IPS DF 6.9 (cell line): ENCODE data around the gene COLGALT1.
"Not testable (repeated sequence)": the region's sequence is repeated elsewhere in the genome, so short reads cannot be mapped to it uniquely, and the experiment has no call there.

ENCODE experiments used
- DNase-seq: peaks from one replicate; pipeline ENCODE4 v3.0.0-alpha.2; 2013; ENCODE audit warnings: low read depth, low spot score
- H3K27ac ChIP-seq: one replicate; pipeline ENCODE4 v1.5.1; 2013; ENCODE audit warnings: low read length, control low read depth
- H3K27me3 ChIP-seq: 2 replicates; pipeline ENCODE4 v1.6.1; 2013; ENCODE audit warnings: mild to moderate bottlenecking, low read length; ENCODE audit not compliant: control insufficient read depth, insufficient read depth
- H3K36me3 ChIP-seq: 2 replicates; pipeline ENCODE4 v1.6.1; 2013; ENCODE audit warnings: low read length; ENCODE audit not compliant: control insufficient read depth, insufficient read depth
- H3K4me1 ChIP-seq: 2 replicates; pipeline ENCODE4 v1.6.1; 2013; ENCODE audit warnings: low read length; ENCODE audit not compliant: control insufficient read depth, insufficient read depth
- H3K4me3 ChIP-seq: 2 replicates; pipeline ENCODE4 v1.5.1; 2013; ENCODE audit warnings: mild to moderate bottlenecking, low read length
- H3K9me3 ChIP-seq: 2 replicates; pipeline ENCODE4 v1.6.1; 2013; ENCODE audit warnings: low read length, inconsistent platforms; ENCODE audit not compliant: control insufficient read depth, insufficient read depth
- WGBS: extraction: QIAGEN DNeasy Blood & Tissue Kit; methylation state at CpG from one replicate; pipeline ENCODE4 v1.1.7; 2013; ENCODE audit warnings: mixed read lengths, missing lambda C conversion rate; ENCODE audit not compliant: insufficient read length, insufficient coverage; 5-methylcytosine and 5-hydroxymethylcytosine counted together

Gene COLGALT1

GRCh38 chr19:17560205-17560595 lies 4.8 kb downstream of the COLGALT1 start:
- H3K36me3 ChIP-seq: peaks cover 7% of the 10 kb centered on the region

GRCh38 chr19:17562097-17562496 lies 6.6 kb downstream of the COLGALT1 start:
- Histone ChIP-seq H3K27ac (no peak overlapping the region), H3K4me3 (no peak overlapping the region), H3K36me3 (peaks cover 7% of the 10 kb centered on the region), H3K27me3 (no peaks in the 10 kb centered on the region), H3K9me3 (no peaks in the 10 kb centered on the region), H3K4me1 (no peaks in the 10 kb centered on the region)
- WGBS: no CpG with 5 or more reads among the region's 4 CpGs
- DNase-seq: no peak

More at GRCh38 chr19:17560205-17560595, 4.8 kb downstream of the COLGALT1 start:
- H3K27me3 ChIP-seq: no peaks in the 10 kb centered on the region
- no peak overlapping the region for H3K27ac ChIP-seq
- DNase-seq: no peak
- no CpG with 5 or more reads among the region's 14 CpGs for WGBS
- H3K9me3 ChIP-seq: no peaks in the 10 kb centered on the region
- no peak overlapping the region for H3K4me3 ChIP-seq
- no peaks in the 10 kb centered on the region for H3K4me1 ChIP-seq

- Histone ChIP-seq H3K4me3 (no peak overlapping the region), H3K27me3 (no peaks in the 10 kb centered on the region), H3K4me1 (no peaks in the 10 kb centered on the region), H3K36me3 (peaks cover 7% of the 10 kb centered on the region), H3K9me3 (no peaks in the 10 kb centered on the region), H3K27ac (no peak overlapping the region)
- WGBS: no CpG with 5 or more reads among the region's 11 CpGs
- DNase-seq: no peak
Measured at GRCh38 chr19:17562561-17562960, 7.1 kb downstream of the COLGALT1 start.

- WGBS: no CpG with 5 or more reads among the region's 6 CpGs
- Histone ChIP-seq H3K9me3 (no peaks in the 10 kb centered on the region), H3K4me1 (no peaks in the 10 kb centered on the region), H3K27me3 (no peaks in the 10 kb centered on the region), H3K27ac (no peak overlapping the region), H3K36me3 (peaks cover 7% of the 10 kb centered on the region), H3K4me3 (no peak overlapping the region)
- no peak for DNase-seq
Measured at GRCh38 chr19:17564781-17565180, 9.3 kb downstream of the COLGALT1 start.

GRCh38 chr19:17565611-17566010 lies 10.2 kb downstream of the COLGALT1 start:
- Histone ChIP-seq H3K4me3 (no peak overlapping the region), H3K27me3 (no peaks in the 10 kb centered on the region), H3K9me3 (no peaks in the 10 kb centered on the region), H3K27ac (no peak overlapping the region), H3K4me1 (no peaks in the 10 kb centered on the region), H3K36me3 (peaks cover 3% of the 10 kb centered on the region)
- no CpG with 5 or more reads among the region's 3 CpGs for WGBS
- DNase-seq: no peak

GRCh38 chr19:17567940-17568339 lies 12.5 kb downstream of the COLGALT1 start:
- no peak overlapping the region for H3K27ac ChIP-seq
- no peak for DNase-seq
- H3K36me3 ChIP-seq: peaks cover 3% of the 10 kb centered on the region
- H3K27me3 ChIP-seq: no peaks in the 10 kb centered on the region
- no CpG with 5 or more reads among the region's 1 CpG for WGBS
- H3K4me3 ChIP-seq: no peak overlapping the region
- no peaks in the 10 kb centered on the region for H3K4me1 ChIP-seq
- no peaks in the 10 kb centered on the region for H3K9me3 ChIP-seq

GRCh38 chr19:17570291-17570690 lies 14.8 kb downstream of the COLGALT1 start:
- DNase-seq, H3K4me1 ChIP-seq, H3K9me3 ChIP-seq, H3K27ac ChIP-seq, H3K4me3 ChIP-seq, H3K27me3 ChIP-seq, H3K36me3 ChIP-seq: not testable (repeated sequence)
- WGBS: no CpG with 5 or more reads among the region's 5 CpGs

GRCh38 chr19:17570791-17571190 lies 15.3 kb downstream of the COLGALT1 start:
- H3K27ac ChIP-seq: no peak overlapping the region
- H3K4me1 ChIP-seq: no peaks in the 10 kb centered on the region
- DNase-seq: no peak
- no peak overlapping the region for H3K4me3 ChIP-seq
- no CpG with 5 or more reads among the region's 6 CpGs for WGBS
- H3K9me3 ChIP-seq: no peaks in the 10 kb centered on the region
- no peaks in the 10 kb centered on the region; the same call in 1 of the 2 replicates for H3K36me3 ChIP-seq
- H3K27me3 ChIP-seq: no peaks in the 10 kb centered on the region

- no peak overlapping the region for H3K27ac ChIP-seq
- H3K9me3 ChIP-seq: no peaks in the 10 kb centered on the region
- H3K4me1 ChIP-seq: 0 out of 2 replicates have a peak, but pooled peaks cover 1% of the 10 kb centered on the region
- WGBS: no CpG with 5 or more reads among the region's 7 CpGs
- peaks cover 3% of the 10 kb centered on the region; the same call in 1 of the 2 replicates for H3K36me3 ChIP-seq
- no peak overlapping the region for H3K4me3 ChIP-seq
- no peaks in the 10 kb centered on the region for H3K27me3 ChIP-seq
- DNase-seq: no peak
Measured at GRCh38 chr19:17572638-17573037, 17.2 kb downstream of the COLGALT1 start.

GRCh38 chr19:17575871-17576757 lies 20.7 kb downstream of the COLGALT1 start:
- Histone ChIP-seq H3K27me3 (no peaks in the 10 kb centered on the region), H3K36me3 (peaks cover 11% of the 10 kb centered on the region; the same call in 1 of the 2 replicates), H3K4me3 (no peak overlapping the region), H3K27ac (no peak overlapping the region), H3K9me3 (no peaks in the 10 kb centered on the region), H3K4me1 (peaks cover 6% of the 10 kb centered on the region; the same call in 1 of the 2 replicates)
- DNase-seq: no peak
- WGBS: no CpG with 5 or more reads among the region's 11 CpGs
